GM18505 (cell line): ENCODE results near the gene RAET1E.
"Not testable (repeated sequence)": the region's sequence is repeated elsewhere in the genome, so short reads cannot be mapped to it uniquely, and the experiment has no call there.

Experiments used
- ATAC-seq: cut with Tn5 transposase; IDR thresholded peaks from one replicate; pipeline ENCODE4 v1.9.1; 2021; ENCODE audit not compliant: unreplicated experiment
- POLR2A ChIP-seq: IDR thresholded peaks from 4 replicates; pipeline ENCODE4 v1.6.1; 2011; ENCODE audit warnings: borderline replicate concordance; ENCODE audit not compliant: insufficient read depth, insufficient read length; ENCODE audit errors: extremely low read depth

RAET1E gene

GRCh38 chr6:149935246-149935645 lies 37.3 kb upstream of the RAET1E start:
- TF ChIP-seq POLR2A, result no peak
- ATAC-seq, result no peak

GRCh38 chr6:149934249-149935156 lies 36.6 kb upstream of the RAET1E start:
- ATAC-seq, result no peak

GRCh38 chr6:149933461-149933860 lies 35.5 kb upstream of the RAET1E start:
- TF ChIP-seq POLR2A, result no peak
- ATAC-seq, result no peak

More at GRCh38 chr6:149934249-149935156, 36.6 kb upstream of the RAET1E start:
- TF ChIP-seq POLR2A, result no peak

- no peak for TF ChIP-seq POLR2A
- no peak for ATAC-seq
Measured at GRCh38 chr6:149933036-149933435, 35.1 kb upstream of the RAET1E start.

- TF ChIP-seq POLR2A, result no peak
Measured at GRCh38 chr6:149931501-149931900, 33.6 kb upstream of the RAET1E start.

GRCh38 chr6:149929422-149929821 lies 31.5 kb upstream of the RAET1E start:
- TF ChIP-seq POLR2A, result no peak
- ATAC-seq, result no peak

More at GRCh38 chr6:149931501-149931900, 33.6 kb upstream of the RAET1E start:
- no peak for ATAC-seq

- ATAC-seq, result not testable (repeated sequence)
Measured at GRCh38 chr6:149927025-149927424, 29.1 kb upstream of the RAET1E start.

- TF ChIP-seq POLR2A, result no peak
- ATAC-seq, result no peak
Measured at GRCh38 chr6:149925974-149926777, 28.3 kb upstream of the RAET1E start.

GRCh38 chr6:149925253-149925973 lies 27.5 kb upstream of the RAET1E start:
- no peak for TF ChIP-seq POLR2A
- no peak for ATAC-seq

GRCh38 chr6:149924933-149925252 lies 27.0 kb upstream of the RAET1E start:
- no peak for TF ChIP-seq POLR2A
- no peak for ATAC-seq

- no peak for TF ChIP-seq POLR2A
- no peak for ATAC-seq
Measured at GRCh38 chr6:149924206-149924932, 26.5 kb upstream of the RAET1E start.

- TF ChIP-seq POLR2A, result no peak
- ATAC-seq, result no peak
Measured at GRCh38 chr6:149923327-149923986, 25.5 kb upstream of the RAET1E start.

- ATAC-seq, result no peak
- TF ChIP-seq POLR2A, result no peak
Measured at GRCh38 chr6:149922642-149923326, 24.9 kb upstream of the RAET1E start, which contains the start of gene RAET1G. Gene RAET1G (minus strand): TSS chr6:149923121. CDS start chr6:149923010, 111 bp downstream.

- ATAC-seq, result not testable (repeated sequence)
Measured at GRCh38 chr6:149922091-149922490, 24.2 kb upstream of the RAET1E start.
